ENCODE measurements around the gene UMODL1. TPM values are rescaled to one million over a fixed set of nuclear protein-coding genes. Genes with fewer than 3 reads are reported as not detected.
A peak's percentile ranks its signal among the peaks of the same experiment; 100 is the strongest.

Gene UMODL1
- total and polyA plus RNA-seq, 2 donors from 2014 or later, result 0.39 TPM; not detected in 1

DNA sequence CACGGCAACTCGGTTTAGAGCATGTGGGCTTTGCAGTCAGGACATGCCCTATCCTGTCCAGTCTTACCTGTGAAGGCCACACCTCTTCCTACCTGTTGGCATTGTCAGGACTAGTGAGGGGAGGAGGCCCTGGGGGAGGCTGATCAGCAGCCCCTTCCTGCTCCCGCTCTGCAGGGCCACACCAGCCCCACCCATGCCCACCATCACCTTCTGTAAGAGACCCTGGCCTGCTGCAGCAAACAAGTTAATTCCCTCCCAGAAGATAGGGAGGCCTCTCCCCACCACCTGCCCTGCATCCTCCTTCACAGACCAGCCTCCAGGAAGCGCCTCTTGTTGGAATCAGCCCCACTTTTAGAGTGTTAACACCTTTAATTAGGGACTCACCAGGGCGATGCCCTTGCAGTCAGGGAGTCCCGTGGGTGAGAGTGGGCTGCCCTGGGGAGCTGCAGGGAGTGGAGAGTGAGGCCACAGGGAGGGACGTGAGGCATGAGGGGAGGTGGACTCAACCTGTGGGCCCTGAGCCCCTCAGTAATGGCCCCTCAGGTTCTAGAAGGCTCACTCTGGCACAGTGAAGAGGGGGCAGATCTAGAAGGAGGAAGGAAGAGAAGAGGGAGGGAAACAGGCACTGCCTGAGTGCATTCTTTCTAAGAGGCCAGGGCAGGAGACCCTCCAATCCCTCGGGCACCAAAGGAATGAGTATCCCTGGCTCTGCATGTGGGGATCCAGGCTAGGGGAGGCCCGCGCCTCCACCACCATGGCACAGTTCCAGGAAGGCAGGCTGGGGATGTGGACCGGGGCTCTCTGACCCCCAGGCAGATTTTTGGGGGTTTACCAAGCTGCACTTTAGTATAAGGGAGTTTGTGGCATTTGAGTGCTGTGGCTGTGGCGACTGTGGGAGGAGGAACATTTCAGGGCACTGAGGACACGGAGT is 8.2 kb downstream of the UMODL1 start:
- no peaks in the 10 kb centered on the region for H3K36me3 ChIP-seq (ENCODE audit: control insufficient read depth in 2 of 3, insufficient read depth in 3 of 3, low read length in 3 of 3)
- intact Hi-C loops (cut with DNase I), result no loop called here
- H3K4me1 ChIP-seq (ENCODE audit: control insufficient read depth in 2 of 3, insufficient read depth in 2 of 3, low read depth in 1 of 3, low read length in 3 of 3), result no peaks in the 10 kb centered on the region
- H3K4me3 ChIP-seq (ENCODE audit: low read length in 3 of 3), result no peak overlapping the region
- TF ChIP-seq, protein P1, sequence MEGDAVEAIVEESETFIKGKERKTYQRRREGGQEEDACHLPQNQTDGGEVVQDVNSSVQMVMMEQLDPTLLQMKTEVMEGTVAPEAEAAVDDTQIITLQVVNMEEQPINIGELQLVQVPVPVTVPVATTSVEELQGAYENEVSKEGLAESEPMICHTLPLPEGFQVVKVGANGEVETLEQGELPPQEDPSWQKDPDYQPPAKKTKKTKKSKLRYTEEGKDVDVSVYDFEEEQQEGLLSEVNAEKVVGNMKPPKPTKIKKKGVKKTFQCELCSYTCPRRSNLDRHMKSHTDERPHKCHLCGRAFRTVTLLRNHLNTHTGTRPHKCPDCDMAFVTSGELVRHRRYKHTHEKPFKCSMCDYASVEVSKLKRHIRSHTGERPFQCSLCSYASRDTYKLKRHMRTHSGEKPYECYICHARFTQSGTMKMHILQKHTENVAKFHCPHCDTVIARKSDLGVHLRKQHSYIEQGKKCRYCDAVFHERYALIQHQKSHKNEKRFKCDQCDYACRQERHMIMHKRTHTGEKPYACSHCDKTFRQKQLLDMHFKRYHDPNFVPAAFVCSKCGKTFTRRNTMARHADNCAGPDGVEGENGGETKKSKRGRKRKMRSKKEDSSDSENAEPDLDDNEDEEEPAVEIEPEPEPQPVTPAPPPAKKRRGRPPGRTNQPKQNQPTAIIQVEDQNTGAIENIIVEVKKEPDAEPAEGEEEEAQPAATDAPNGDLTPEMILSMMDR (IDR thresholded peaks at IDR 0.05; ENCODE audit: borderline replicate concordance, extremely low read depth, insufficient read depth), result no peak
- peak in 1 of 5 donors; percentile 69 for DNase-seq
- H3K9ac ChIP-seq (ENCODE audit: low read length in 3 of 3), result no peak overlapping the region
- H3K9me3 ChIP-seq (ENCODE audit: control insufficient read depth in 2 of 3, insufficient read depth in 1 of 3, low read length in 3 of 3), result no peaks in the 10 kb centered on the region
- H3K27me3 ChIP-seq (ENCODE audit: control insufficient read depth, insufficient read depth, low read length), result no peaks in the 10 kb centered on the region
- no peak for FAIRE-seq
- H3K27ac ChIP-seq (ENCODE audit: low read depth in 2 of 2, low read length in 2 of 2), result no peak overlapping the region

DNA sequence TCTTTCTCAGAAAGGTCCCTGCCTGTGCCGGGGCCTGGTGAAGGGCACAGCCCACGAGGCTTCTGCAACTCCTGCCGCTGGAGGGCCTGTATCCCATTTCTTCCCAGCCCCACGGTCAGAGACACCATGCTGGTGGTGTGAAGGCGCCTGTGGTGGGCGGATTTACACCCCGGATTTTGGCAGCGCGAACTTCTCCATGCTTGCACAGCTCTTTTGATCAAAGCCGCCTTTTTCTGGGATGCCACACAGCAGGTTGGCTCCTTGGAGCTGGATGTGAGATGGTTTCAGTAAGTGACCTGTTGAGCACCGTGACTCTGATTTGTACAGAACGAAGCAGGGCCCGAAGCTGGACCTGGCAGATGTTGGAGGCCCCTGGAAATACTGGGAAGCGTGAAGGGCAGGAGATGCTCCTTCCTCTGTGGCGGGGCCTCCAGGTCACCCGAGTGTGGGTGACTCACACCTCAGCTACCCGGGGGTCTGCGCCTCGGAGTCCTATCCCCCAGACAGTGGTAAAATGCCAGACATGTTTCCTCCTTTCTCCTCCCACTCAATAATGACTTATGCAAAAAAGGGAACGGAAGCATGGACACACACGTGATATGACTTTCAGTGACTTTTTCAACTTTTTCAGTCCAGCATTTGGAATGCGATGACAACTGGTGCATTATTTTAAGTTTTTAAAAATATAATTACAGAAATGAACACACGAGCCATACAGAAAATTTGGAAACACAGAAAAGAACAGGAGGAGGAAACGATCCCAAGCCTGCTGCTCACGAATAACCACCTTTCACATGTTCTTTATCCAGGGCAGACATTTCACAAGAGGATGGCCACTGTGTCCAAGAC is 9.0 kb downstream of the UMODL1 start:
- Histone ChIP-seq H3K27me3 (ENCODE audit: control insufficient read depth, insufficient read depth, low read length) (no peaks in the 10 kb centered on the region), H3K9me3 (ENCODE audit: control insufficient read depth in 2 of 3, insufficient read depth in 1 of 3, low read length in 3 of 3) (no peaks in the 10 kb centered on the region), H3K4me3 (ENCODE audit: low read length in 3 of 3) (no peak overlapping the region), H3K9ac (ENCODE audit: low read length in 3 of 3) (no peak overlapping the region), H3K36me3 (ENCODE audit: control insufficient read depth in 2 of 3, insufficient read depth in 3 of 3, low read length in 3 of 3) (no peaks in the 10 kb centered on the region), H3K27ac (ENCODE audit: low read depth in 2 of 2, low read length in 2 of 2) (no peak overlapping the region), H3K4me1 (ENCODE audit: control insufficient read depth in 2 of 3, insufficient read depth in 2 of 3, low read depth in 1 of 3, low read length in 3 of 3) (no peaks in the 10 kb centered on the region)
- TF ChIP-seq, protein P1 (IDR thresholded peaks at IDR 0.05; ENCODE audit: borderline replicate concordance, extremely low read depth, insufficient read depth), result no peak
- DNase-seq (peak in 1 of 5 donors; percentile 56), FAIRE-seq (no peak)
- intact Hi-C loops (cut with DNase I), result no loop called here

DNA sequence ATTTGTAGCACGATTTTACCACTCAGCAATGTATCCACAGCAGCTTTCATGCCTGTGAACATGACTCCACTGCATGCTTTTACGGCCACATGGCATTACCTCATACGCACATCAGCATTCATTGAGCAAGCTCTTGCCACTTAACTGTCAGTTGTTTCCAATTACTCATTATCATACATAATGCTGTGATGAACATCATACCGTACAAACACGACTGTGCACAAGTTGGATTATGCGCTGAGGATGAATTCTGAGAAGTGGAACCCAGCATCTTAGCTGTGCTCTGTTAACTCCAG is 9.6 kb downstream of the UMODL1 start:
- no peaks in the 10 kb centered on the region for H3K36me3 ChIP-seq (ENCODE audit: control insufficient read depth in 2 of 3, insufficient read depth in 3 of 3, low read length in 3 of 3)
- no peak overlapping the region for H3K4me3 ChIP-seq (ENCODE audit: low read length in 3 of 3)
- H3K27me3 ChIP-seq (ENCODE audit: control insufficient read depth, insufficient read depth, low read length), result no peaks in the 10 kb centered on the region
- no peak for DNase-seq
- intact Hi-C loops (cut with DNase I), result no loop called here
- no peak for FAIRE-seq
- H3K4me1 ChIP-seq (ENCODE audit: control insufficient read depth in 2 of 3, insufficient read depth in 2 of 3, low read depth in 1 of 3, low read length in 3 of 3), result no peaks in the 10 kb centered on the region
- no peaks in the 10 kb centered on the region for H3K9me3 ChIP-seq (ENCODE audit: control insufficient read depth in 2 of 3, insufficient read depth in 1 of 3, low read length in 3 of 3)
- TF ChIP-seq, protein P1 (IDR thresholded peaks at IDR 0.05; ENCODE audit: borderline replicate concordance, extremely low read depth, insufficient read depth), result no peak
- H3K27ac ChIP-seq (ENCODE audit: low read depth in 2 of 2, low read length in 2 of 2), result no peak overlapping the region
- H3K9ac ChIP-seq (ENCODE audit: low read length in 3 of 3), result no peak overlapping the region

Data from kidney (tissue), 14 donors.